A549 (cell line): ENCODE results near the gene C15orf39. TPM values are rescaled to one million over a fixed set of nuclear protein-coding genes. Genes with fewer than 3 reads are reported as not detected.

ENCODE experiments used
- ATAC-seq, 2 experiments: fragments of 200-7000 bp in 1 of 2; fragments of >200 bp in 1 of 2; cut with Nextera tagmentation in 1 of 2; cut with Tn5 transposase in 1 of 2; 3 replicates each; pipeline versions ENCODE4 v1.8.0 to v1.9.1; 2018 to 2020; ENCODE audit warnings: mild to moderate bottlenecking in 1 of 2, moderate library complexity in 1 of 2
- CTCF ChIA-PET: fragments of 300-600 bp; sonication (Branson Sonifier 250); formaldehyde crosslinking; extraction: SDS; loops from one replicate; lab custom pipeline; 2021; ENCODE audit warnings: antibody characterized with exemption, inconsistent platforms; lab: Yijun Ruan, JAX
- POLR2A ChIA-PET: fragments of 350-600 bp; formaldehyde crosslinking; extraction: SDS; loops from one replicate; lab custom pipeline; 2021; ENCODE audit warnings: antibody characterized with exemption, inconsistent platforms; lab: Yijun Ruan, JAX
- DNase-seq, 2 experiments: peaks; one replicate each; pipeline versions ENCODE4 v3.0.0 to v3.0.0-alpha.2; 2011 to 2016; ENCODE audit warnings: low read depth in 1 of 2, low spot score in 1 of 2
- FAIRE-seq: peaks from 2 replicates; lab custom pipeline; 2011; peaks lifted over from hg19 to GRCh38; lab: Jason Lieb, UNC
- H3K27ac ChIP-seq, 2 experiments: fragments of >200 bp; sonication (Bioruptor Twin); formaldehyde crosslinking; 3 replicates each; pipeline ENCODE4 v1.5.1; 2016 to 2017
- H3K4me1 ChIP-seq: fragments of >200 bp; sonication (Bioruptor Twin); formaldehyde crosslinking; 3 replicates; pipeline ENCODE4 v1.6.1; 2016
- H3K4me2 ChIP-seq: fragments of >200 bp; sonication (Bioruptor Twin); formaldehyde crosslinking; 3 replicates; pipeline ENCODE4 v1.6.1; 2016
- H3K4me3 ChIP-seq: fragments of >200 bp; sonication (Bioruptor Twin); formaldehyde crosslinking; 3 replicates; pipeline ENCODE4 v1.5.1; 2016
- H3K9me3 ChIP-seq: fragments of >200 bp; sonication (Bioruptor Twin); formaldehyde crosslinking; 3 replicates; pipeline ENCODE4 v1.6.1; 2016
- BHLHE40 ChIP-seq: IDR thresholded peaks from 2 replicates; pipeline ENCODE4 v1.6.1; 2012; ENCODE audit warnings: low read depth, low read length, inconsistent platforms
- CHD2 ChIP-seq: fragments of 150-350 bp; IDR thresholded peaks from 2 replicates; pipeline ENCODE4 v1.6.1; 2014; ENCODE audit warnings: low read length; ENCODE audit not compliant: partially characterized antibody
- E2F6 ChIP-seq: IDR thresholded peaks from 2 replicates; pipeline ENCODE4 v1.6.1; 2012; ENCODE audit warnings: low read depth, borderline replicate concordance
- FOSB ChIP-seq: fragments of 250-450 bp; sonication (Bioruptor Pico); IDR thresholded peaks from 2 replicates; pipeline ENCODE4 v1.5.0; 2020; ENCODE audit warnings: mild to moderate bottlenecking, moderate library complexity
- GATA3 ChIP-seq: IDR thresholded peaks from 2 replicates; pipeline ENCODE4 v1.6.1; 2012; ENCODE audit warnings: borderline replicate concordance
- HEYL ChIP-seq: fragments of 250-450 bp; sonication (Bioruptor Pico); IDR thresholded peaks from 2 replicates; pipeline ENCODE4 v1.8.0; 2021; ENCODE audit warnings: mild to moderate bottlenecking, moderate library complexity
- HMGXB4 ChIP-seq: fragments of 250-450 bp; sonication (Bioruptor Pico); IDR thresholded peaks from 2 replicates; pipeline ENCODE4 v1.5.0; 2021; ENCODE audit warnings: mild to moderate bottlenecking, moderate library complexity, borderline replicate concordance
- JUNB ChIP-seq: fragments of >200 bp; sonication (Bioruptor Twin); formaldehyde crosslinking; IDR thresholded peaks from 2 replicates; pipeline ENCODE4 v1.6.1; 2016
- KDM5A ChIP-seq: fragments of 200-600 bp; sonication (generic); IDR thresholded peaks from 2 replicates; pipeline ENCODE4 v1.6.1; 2016; ENCODE audit warnings: antibody characterized with exemption, mild to moderate bottlenecking
- MAFK ChIP-seq: fragments of 450-650 bp; IDR thresholded peaks from 2 replicates; pipeline ENCODE4 v1.6.1; 2014; ENCODE audit not compliant: partially characterized antibody
- NFE2L2 ChIP-seq: fragments of 150-350 bp; conservative IDR thresholded peaks from 2 replicates; pipeline ENCODE4 v1.6.1; 2014; ENCODE audit warnings: low read length
- POLR2A ChIP-seq: IDR thresholded peaks from 2 replicates; pipeline ENCODE4 v1.6.1; 2012; ENCODE audit warnings: mild to moderate bottlenecking, low read length
- RAD21 ChIP-seq, 2 experiments: fragments of >200 bp in 1 of 2; sonication (Bioruptor Twin) in 1 of 2; formaldehyde crosslinking in 1 of 2; IDR thresholded peaks in 1 of 2; conservative IDR thresholded peaks in 1 of 2; 2 replicates in 1 of 2; 3 replicates in 1 of 2; pipeline ENCODE4 v1.6.1; 2012 to 2018; ENCODE audit warnings: inconsistent platforms in 1 of 2
- RCOR1 ChIP-seq: fragments of 150-350 bp; IDR thresholded peaks from 2 replicates; pipeline ENCODE4 v1.6.1; 2014; ENCODE audit warnings: antibody characterized with exemption, low read length, low read depth
- REST ChIP-seq: fragments of 200-600 bp; sonication (generic); IDR thresholded peaks from 2 replicates; pipeline ENCODE4 v1.6.1; 2016; ENCODE audit warnings: antibody characterized with exemption, mild to moderate bottlenecking, moderate library complexity
- RNF2 ChIP-seq: fragments of 200-600 bp; sonication (generic); IDR thresholded peaks from 2 replicates; pipeline ENCODE4 v1.6.1; 2016; ENCODE audit warnings: low read depth, mild to moderate bottlenecking, antibody characterized with exemption, moderate library complexity, borderline replicate concordance
- SREBF2 ChIP-seq: fragments of 450-650 bp; IDR thresholded peaks from 2 replicates; pipeline ENCODE4 v1.6.1; 2014; ENCODE audit warnings: mild to moderate bottlenecking, moderate library complexity
- TFCP2L1 ChIP-seq: fragments of 250-450 bp; sonication (Bioruptor Pico); IDR thresholded peaks from 2 replicates; pipeline ENCODE4 v1.5.0; 2021; ENCODE audit warnings: mild to moderate bottlenecking
- ZSCAN20 ChIP-seq: fragments of 250-450 bp; sonication (Bioruptor Pico); IDR thresholded peaks from 2 replicates; pipeline ENCODE4 v1.8.0; 2022; ENCODE audit warnings: mild to moderate bottlenecking, moderate library complexity
- WGBS: methylation state at CpG from one replicate; pipeline ENCODE4 v1.1.6; 2017; ENCODE audit errors: missing lambda C conversion rate; 5-methylcytosine and 5-hydroxymethylcytosine counted together
- polyA plus RNA-seq, 4 experiments: library from polyadenylated mRNA; depleted of rRNA in 3 of 4; stranded (reverse); fragments of >200 nt; fragmentation: RNase III in 1 of 4; extraction: RNeasy Plus Mini Kit Qiagen cat#74134 plus additional on column Dnase treatment in 1 of 4; gene quantifications; 2 replicates in 3 of 4; 3 replicates in 1 of 4; pipeline ENCODE4 v1.2.3, GENCODE V29; 2011 to 2017

Gene C15orf39
- polyA plus RNA-seq, 2 of the 4 experiments (the other 2 are of a cell fraction) = 5.7 to 16.7 TPM

- DNase-seq = no peak
- Histone ChIP-seq H3K9me3 (no peaks in the 10 kb centered on the region), H3K4me3 (no peak overlapping the region), H3K27ac (no peak overlapping the region), H3K4me1 (0 out of 3 replicates have a peak, but pooled peaks cover 4% of the 10 kb centered on the region), H3K4me2 (no peak overlapping the region)
- no peak for ATAC-seq
- POLR2A ChIA-PET = no interaction called here
- no peak for FAIRE-seq
- TF ChIP-seq TFCP2L1 (CRISPR knock-in tag) = no peak
- TF ChIP-seq POLR2A = no peak
- TF ChIP-seq SREBF2 = no peak
- no peak for TF ChIP-seq RAD21 (conservative IDR thresholded peaks at IDR 0.05 in 1 of 2, IDR thresholded peaks at IDR 0.05 in 1 of 2)
- no peak for TF ChIP-seq GATA3
- no peak for TF ChIP-seq BHLHE40
- no peak for TF ChIP-seq ZSCAN20 (CRISPR knock-in tag)
- no peak for TF ChIP-seq KDM5A
- WGBS = 70% methylated on average over 15 of the region's 16 CpGs
- CTCF ChIA-PET = interaction anchor here (0.7 to 1.7 kb wide), 9 partner anchors 16 to 209 kb away, joined by 3 to 6 read pairs (median 3); no protein-coding TSS in a partner anchor
These were observed 29.1 kb downstream of the C15orf39 start for GRCh38 chr15:75230551-75231371.

- POLR2A ChIA-PET = no interaction called here
These were observed 30.2 kb downstream of the C15orf39 start for GRCh38 chr15:75231836-75232235.

More at GRCh38 chr15:75231836-75232235, 30.2 kb downstream of the C15orf39 start:
- no peak for ATAC-seq
- H3K27ac ChIP-seq = no peak overlapping the region
- TF ChIP-seq BHLHE40 (no peak), HMGXB4 (no peak), REST (no peak), NFE2L2 (no peak), POLR2A (no peak), RNF2 (no peak), RCOR1 (no peak), JUNB (no peak), HEYL (CRISPR knock-in tag) (no peak), MAFK (no peak), FOSB (CRISPR knock-in tag) (no peak), CHD2 (no peak), E2F6 (no peak)
- CTCF ChIA-PET = interaction anchor here (0.9 to 1.7 kb wide), 3 partner anchors 17 to 26 kb away, joined by 3 read pairs; no protein-coding TSS in a partner anchor
- H3K4me1 ChIP-seq = 0 out of 3 replicates have a peak, but pooled peaks cover 4% of the 10 kb centered on the region
- WGBS = 48% methylated on average over 4 of the region's 4 CpGs
- H3K4me3 ChIP-seq = no peak overlapping the region
- H3K4me2 ChIP-seq = no peak overlapping the region
- DNase-seq = no peak
- no peaks in the 10 kb centered on the region for H3K9me3 ChIP-seq
- FAIRE-seq = no peak
